HCT116 (cell line): Measurements from ENCODE around the gene ANKRD55. TPM values are rescaled to one million over a fixed set of nuclear protein-coding genes. Genes with fewer than 3 reads are reported as not detected.
"Not testable (repeated sequence)": the region's sequence is repeated elsewhere in the genome, so short reads cannot be mapped to it uniquely, and the experiment has no call there.

Source experiments
- ATAC-seq: fragments of 200-7000 bp; cut with Tn5 transposase; 2 replicates; pipeline ENCODE4 v1.9.1; 2020; ENCODE audit warnings: mild to moderate bottlenecking, moderate library complexity
- BruUV-seq: library from RNA; stranded (reverse); fragments of 400-500 nt; replicated peaks from 2 replicates; lab custom pipeline; 2021; lab: Mats Ljungman, UMichigan
- CTCF ChIA-PET: fragments of 300-600 bp; sonication (Branson Sonifier 250); formaldehyde crosslinking; loops from one replicate; lab custom pipeline; 2021; ENCODE audit warnings: antibody characterized with exemption; lab: Charles Lee
- POLR2A ChIA-PET: fragments of 300-600, 350-600 bp; sonication (Branson Sonifier 250); formaldehyde crosslinking; loops from one replicate; lab custom pipeline; 2021; ENCODE audit warnings: antibody characterized with exemption; lab: Charles Lee
- RAD21 ChIA-PET, 2 experiments: fragments of 300-600 bp; sonication (Branson Sonifier 250); formaldehyde crosslinking; loops; one replicate each; lab custom pipeline; 2023; ENCODE audit warnings: low total read pairs in 2 of 2; ENCODE audit not compliant: uncharacterized antibody in 2 of 2, unreplicated experiment in 2 of 2, low non-redundant PET in 1 of 2; lab: Charles Lee
- DNase-seq: peaks from one replicate; pipeline ENCODE4 v3.0.0-alpha.2; 2010; ENCODE audit warnings: low read depth, low spot score
- H2AFZ ChIP-seq: fragments of 200-600 bp; shearing (Covaris generic), sonication (generic); 2 replicates; pipeline ENCODE4 v1.6.1; 2017; ENCODE audit warnings: low read depth, mixed run types, mixed read lengths, antibody characterized with exemption, low read length; ENCODE audit not compliant: poor library complexity, severe bottlenecking
- H3K27ac ChIP-seq: 2 replicates; pipeline ENCODE4 v1.5.1; 2012; ENCODE audit warnings: low read depth, low read length
- H3K27me3 ChIP-seq: fragments of 200-600 bp; sonication (generic); 2 replicates; pipeline ENCODE4 v1.6.1; 2016; ENCODE audit warnings: mixed run types, low read length, mixed read lengths; ENCODE audit not compliant: insufficient read depth
- H3K36me3 ChIP-seq, 2 experiments: fragments of 200-500 bp in 1 of 2; fragments of 200-600 bp in 1 of 2; sonication (Bioruptor generic) in 1 of 2; sonication (generic) in 1 of 2; 2 replicates each; pipeline versions ENCODE4 v1.5.1 to v1.6.1; 2014 to 2016; ENCODE audit warnings: low read length in 2 of 2, inconsistent platforms in 1 of 2, mixed read lengths in 1 of 2, mixed run types in 1 of 2; ENCODE audit not compliant: insufficient read depth in 2 of 2, control insufficient read depth in 1 of 2
- H3K4me1 ChIP-seq, 2 experiments: fragments of 200-600 bp in 1 of 2; sonication (generic) in 1 of 2; 2 replicates each; pipeline versions ENCODE4 v1.5.1 to v1.6.1; 2012 to 2017; ENCODE audit warnings: low read length in 2 of 2, inconsistent platforms in 1 of 2, mild to moderate bottlenecking in 1 of 2, mixed read lengths in 1 of 2, mixed run types in 1 of 2, moderate library complexity in 1 of 2; ENCODE audit not compliant: insufficient read depth in 2 of 2, control insufficient read depth in 1 of 2
- H3K4me2 ChIP-seq: fragments of 200-600 bp; sonication (generic); 2 replicates; pipeline ENCODE4 v1.6.1; 2017; ENCODE audit warnings: mixed run types, low read length, mixed read lengths
- H3K4me3 ChIP-seq, 2 experiments: fragments of 200-600 bp in 1 of 2; sonication (generic) in 1 of 2; replicated peaks in 1 of 2; 2 replicates each; pipeline ENCODE4 v1.5.1; 2011 to 2016; ENCODE audit warnings: low read length in 2 of 2, control low read depth in 1 of 2, low read depth in 1 of 2, mild to moderate bottlenecking in 1 of 2, mixed read lengths in 1 of 2, mixed run types in 1 of 2
- H3K79me2 ChIP-seq: fragments of 200-600 bp; sonication (generic); 2 replicates; pipeline ENCODE4 v1.6.1; 2017; ENCODE audit warnings: mild to moderate bottlenecking, mixed run types, low read length, moderate library complexity, mixed read lengths; ENCODE audit not compliant: insufficient read depth
- H3K9ac ChIP-seq: fragments of 200-600 bp; sonication (generic); 2 replicates; pipeline ENCODE4 v1.6.1; 2016; ENCODE audit warnings: low read length, mixed read lengths
- H3K9me2 ChIP-seq: fragments of 200-600 bp; sonication (generic), shearing (Covaris generic); 2 replicates; pipeline ENCODE4 v1.6.1; 2017; ENCODE audit warnings: mixed run types, mild to moderate bottlenecking, moderate library complexity; ENCODE audit not compliant: insufficient read depth
- H3K9me3 ChIP-seq, 2 experiments: fragments of 200-500 bp in 1 of 2; fragments of 200-600 bp in 1 of 2; sonication (Bioruptor generic) in 1 of 2; sonication (generic) in 1 of 2; 2 replicates each; pipeline ENCODE4 v1.6.1; 2014 to 2017; ENCODE audit warnings: low read length in 2 of 2, mixed read lengths in 2 of 2, inconsistent platforms in 1 of 2, low read depth in 1 of 2, mild to moderate bottlenecking in 1 of 2, mixed run types in 1 of 2, moderate library complexity in 1 of 2; ENCODE audit not compliant: control insufficient read depth in 1 of 2, insufficient read depth in 1 of 2
- H4K20me1 ChIP-seq: fragments of 200-600 bp; sonication (generic), shearing (Covaris generic); 2 replicates; pipeline ENCODE4 v1.6.1; 2017; ENCODE audit warnings: mixed run types, mild to moderate bottlenecking, moderate library complexity; ENCODE audit not compliant: insufficient read depth
- CBX3 ChIP-seq: IDR thresholded peaks from 2 replicates; pipeline ENCODE4 v1.6.1; 2012; ENCODE audit warnings: low read depth
- CEBPB ChIP-seq: IDR thresholded peaks from 2 replicates; pipeline ENCODE4 v1.6.1; 2012; ENCODE audit warnings: low read depth
- EGR1 ChIP-seq: IDR thresholded peaks from 2 replicates; pipeline ENCODE4 v1.6.1; 2012; ENCODE audit warnings: low read depth
- EZH2 ChIP-seq: fragments of 200-600 bp; sonication (generic); IDR thresholded peaks from 2 replicates; pipeline ENCODE4 v1.6.1; 2017; ENCODE audit warnings: antibody characterized with exemption, mixed run types
- EZH2phosphoT487 ChIP-seq: fragments of 200-600 bp; IDR thresholded peaks from 2 replicates; pipeline ENCODE4 v1.6.1; 2018; ENCODE audit warnings: antibody characterized with exemption, borderline replicate concordance
- POLR2A ChIP-seq: IDR thresholded peaks from 2 replicates; pipeline ENCODE4 v1.7.0; 2011; ENCODE audit warnings: borderline replicate concordance; ENCODE audit not compliant: insufficient read depth, insufficient read length; ENCODE audit errors: extremely low read depth
- POLR2AphosphoS5 ChIP-seq: IDR thresholded peaks from 2 replicates; pipeline ENCODE4 v1.6.1; 2011; ENCODE audit warnings: mild to moderate bottlenecking, low read depth, low read length, moderate library complexity
- SIN3A ChIP-seq: IDR thresholded peaks from 2 replicates; pipeline ENCODE4 v1.6.1; 2012; ENCODE audit warnings: low read depth
- SRF ChIP-seq: IDR thresholded peaks from 2 replicates; pipeline ENCODE4 v1.6.1; 2012; ENCODE audit warnings: low read depth
- TCF7L2 ChIP-seq: IDR thresholded peaks from 2 replicates; pipeline ENCODE4 v1.7.0; 2011; ENCODE audit warnings: borderline replicate concordance, inconsistent platforms; ENCODE audit not compliant: insufficient read depth, insufficient read length; ENCODE audit errors: extremely low read depth
- ZFX ChIP-seq: fragments of 450-650 bp; IDR thresholded peaks from 2 replicates; pipeline ENCODE4 v1.6.1; 2017
- intact Hi-C: fragments of 100-400 bp; cut with micrococcal nuclease; formaldehyde crosslinking; loops from 2 replicates; pipeline ENCODE4 v1.10.0; 2022
- total RNA-seq: library from RNA; stranded (reverse); gene quantifications from one replicate; pipeline ENCODE4 v1.2.1, GENCODE V29; 2021; ENCODE audit not compliant: unreplicated experiment
- TF ChIP-seq, protein P1 (sequence below): IDR thresholded peaks from 2 replicates; pipeline ENCODE4 v1.6.1; 2011; ENCODE audit warnings: mild to moderate bottlenecking, low read length, moderate library complexity; ENCODE audit not compliant: insufficient replicate concordance; ENCODE audit errors: extremely low read depth
- TF ChIP-seq, protein P2 (sequence below): IDR thresholded peaks from 2 replicates; pipeline ENCODE4 v1.6.1; 2012

The ANKRD55 gene
- total RNA-seq, 1 experiment from 2014 or later, result not detected

DNA sequence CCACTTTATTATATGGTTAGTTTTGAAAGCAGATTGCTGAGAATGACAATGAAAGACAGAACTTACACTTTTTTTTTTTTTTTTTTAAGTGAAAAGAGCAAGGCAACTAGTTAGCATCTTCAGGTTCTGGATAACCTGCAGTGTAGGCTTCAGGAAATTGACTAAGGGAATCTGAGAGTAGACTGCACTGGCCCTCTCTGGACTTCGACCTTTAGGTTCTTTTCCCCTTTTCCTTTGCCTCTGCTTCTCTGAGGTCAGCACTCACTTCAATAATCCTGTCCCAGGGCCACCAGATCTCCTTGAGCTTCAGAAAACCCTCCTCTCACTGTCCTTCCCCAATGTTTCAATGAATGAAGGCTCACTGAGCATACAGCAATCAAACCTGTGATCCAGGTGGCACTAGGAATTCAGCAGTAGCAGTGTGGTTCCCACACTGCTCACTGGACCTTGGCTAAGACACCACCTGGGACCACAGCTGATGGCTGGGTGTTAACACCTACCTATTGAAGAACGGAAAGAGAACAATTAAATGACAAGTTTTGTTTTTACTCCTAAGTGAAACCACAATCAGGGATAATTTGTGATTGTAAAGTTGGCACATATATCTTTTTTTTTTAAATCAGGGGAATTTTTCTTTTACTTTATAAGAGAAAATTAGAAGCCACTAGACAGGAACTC lies 152.6 kb downstream of the ANKRD55 start:
- H3K9ac ChIP-seq, result no peak overlapping the region
- no peaks in the 10 kb centered on the region for H3K4me1 ChIP-seq
- H2AFZ ChIP-seq, result no peak overlapping the region
- H3K4me2 ChIP-seq, result no peak overlapping the region
- CTCF ChIA-PET, result no interaction called here
- no peak for DNase-seq
- ATAC-seq, result no peak
- no peak overlapping the region for H3K4me3 ChIP-seq
- RAD21 ChIA-PET, result no interaction called here
- no peaks in the 10 kb centered on the region for H3K9me3 ChIP-seq
- intact Hi-C loops, result no loop called here
- no TSS peak for BruUV-seq
- POLR2A ChIA-PET, result no interaction called here
- no peaks in the 10 kb centered on the region for H4K20me1 ChIP-seq
- H3K9me2 ChIP-seq, result no peaks in the 10 kb centered on the region
- H3K79me2 ChIP-seq, result no peaks in the 10 kb centered on the region
- no peaks in the 10 kb centered on the region for H3K27me3 ChIP-seq
- H3K27ac ChIP-seq, result no peak overlapping the region
- TF ChIP-seq EGR1 (no peak), POLR2AphosphoS5 (no peak), CEBPB (no peak), EZH2phosphoT487 (no peak), TCF7L2 (no peak), CBX3 (no peak), EZH2 (no peak), POLR2A (no peak), SRF (no peak), SIN3A (no peak), ZFX (no peak)
- TF ChIP-seq, protein P1, sequence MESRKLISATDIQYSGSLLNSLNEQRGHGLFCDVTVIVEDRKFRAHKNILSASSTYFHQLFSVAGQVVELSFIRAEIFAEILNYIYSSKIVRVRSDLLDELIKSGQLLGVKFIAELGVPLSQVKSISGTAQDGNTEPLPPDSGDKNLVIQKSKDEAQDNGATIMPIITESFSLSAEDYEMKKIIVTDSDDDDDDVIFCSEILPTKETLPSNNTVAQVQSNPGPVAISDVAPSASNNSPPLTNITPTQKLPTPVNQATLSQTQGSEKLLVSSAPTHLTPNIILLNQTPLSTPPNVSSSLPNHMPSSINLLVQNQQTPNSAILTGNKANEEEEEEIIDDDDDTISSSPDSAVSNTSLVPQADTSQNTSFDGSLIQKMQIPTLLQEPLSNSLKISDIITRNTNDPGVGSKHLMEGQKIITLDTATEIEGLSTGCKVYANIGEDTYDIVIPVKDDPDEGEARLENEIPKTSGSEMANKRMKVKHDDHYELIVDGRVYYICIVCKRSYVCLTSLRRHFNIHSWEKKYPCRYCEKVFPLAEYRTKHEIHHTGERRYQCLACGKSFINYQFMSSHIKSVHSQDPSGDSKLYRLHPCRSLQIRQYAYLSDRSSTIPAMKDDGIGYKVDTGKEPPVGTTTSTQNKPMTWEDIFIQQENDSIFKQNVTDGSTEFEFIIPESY, result no peak
- TF ChIP-seq, protein P2, sequence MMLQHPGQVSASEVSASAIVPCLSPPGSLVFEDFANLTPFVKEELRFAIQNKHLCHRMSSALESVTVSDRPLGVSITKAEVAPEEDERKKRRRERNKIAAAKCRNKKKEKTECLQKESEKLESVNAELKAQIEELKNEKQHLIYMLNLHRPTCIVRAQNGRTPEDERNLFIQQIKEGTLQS, result no peak
- no peaks in the 10 kb centered on the region for H3K36me3 ChIP-seq

DNA sequence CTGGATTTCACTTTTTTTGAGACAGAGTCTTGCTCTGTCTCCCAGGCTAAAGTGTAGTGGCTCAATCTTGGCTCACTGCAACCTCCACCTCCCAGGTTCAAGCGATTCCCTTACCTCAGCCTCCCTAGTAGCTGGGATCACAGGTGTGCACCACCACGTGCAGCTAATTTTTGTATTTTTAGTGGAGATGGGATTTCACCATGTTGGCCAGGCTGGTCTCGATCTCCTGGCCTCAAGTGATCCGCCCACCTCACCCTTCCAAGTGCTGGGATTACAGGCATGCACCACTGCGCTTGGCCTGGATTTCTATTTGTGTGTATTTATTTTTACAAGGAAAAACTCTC lies 154.0 kb downstream of the ANKRD55 start:
- H3K27me3 ChIP-seq, H3K36me3 ChIP-seq, H3K79me2 ChIP-seq, POLR2A ChIA-PET, RAD21 ChIA-PET, H3K4me3 ChIP-seq, H3K27ac ChIP-seq, intact Hi-C loops, H2AFZ ChIP-seq, H3K4me2 ChIP-seq, ATAC-seq, DNase-seq, BruUV-seq, H3K9me3 ChIP-seq, H3K9ac ChIP-seq, CTCF ChIA-PET, H3K4me1 ChIP-seq, H3K9me2 ChIP-seq, H4K20me1 ChIP-seq: not testable (repeated sequence)
